ENCODE results near the gene IL1RAPL2.

GRCh38 chrX:104665691-104666090, 99.7 kb downstream of the IL1RAPL2 start:
- TF ChIP-seq CTCF (IDR thresholded peaks at IDR 0.05) (no peak), POLR2A (IDR thresholded peaks at IDR 0.05) (no peak)
